RCC 7860 (cell line): ENCODE data around the gene CBR4.
"Not testable (repeated sequence)": the region's sequence is repeated elsewhere in the genome, so short reads cannot be mapped to it uniquely, and the experiment has no call there.

Experiments used
- DNase-seq: peaks from one replicate; pipeline ENCODE4 v3.0.0-alpha.2; 2015; ENCODE audit warnings: low spot score
- FAIRE-seq: peaks from 2 replicates; lab custom pipeline; 2012; peaks lifted over from hg19 to GRCh38; lab: Jason Lieb, UNC

Gene CBR4

GRCh38 chr4:168995537-168996295, 14.3 kb downstream of the CBR4 start:
- FAIRE-seq: no peak

GRCh38 chr4:168994958-168995357, 15.1 kb downstream of the CBR4 start:
- DNase-seq (no peak), FAIRE-seq (no peak)

More at GRCh38 chr4:168995537-168996295, 14.3 kb downstream of the CBR4 start:
- DNase-seq: no peak

GRCh38 chr4:168993714-168994510, 16.1 kb downstream of the CBR4 start:
- FAIRE-seq: peak; percentile 80
- DNase-seq: peak; percentile 18

GRCh38 chr4:168992952-168993482, 17.0 kb downstream of the CBR4 start:
- not testable (repeated sequence) for FAIRE-seq, DNase-seq

- no peak for DNase-seq
- no peak for FAIRE-seq
Observed at GRCh38 chr4:168981942-168982341, 28.1 kb downstream of the CBR4 start.

- FAIRE-seq (no peak), DNase-seq (no peak)
Observed at GRCh38 chr4:168981460-168981859, 28.6 kb downstream of the CBR4 start.

- no peak for FAIRE-seq
- no peak for DNase-seq
Observed at GRCh38 chr4:168979338-168979737, 30.7 kb downstream of the CBR4 start.

- DNase-seq: peak; percentile 25
Observed at GRCh38 chr4:168978001-168978700, 31.9 kb downstream of the CBR4 start.

GRCh38 chr4:168972596-168972995, 37.5 kb downstream of the CBR4 start:
- FAIRE-seq (no peak), DNase-seq (no peak)

More at GRCh38 chr4:168978001-168978700, 31.9 kb downstream of the CBR4 start:
- FAIRE-seq: no peak

GRCh38 chr4:168960716-168961115, 49.3 kb downstream of the CBR4 start:
- FAIRE-seq (no peak), DNase-seq (no peak)

- FAIRE-seq (no peak), DNase-seq (no peak)
Observed at GRCh38 chr4:168955674-168956073, 54.4 kb downstream of the CBR4 start.

GRCh38 chr4:168952821-168953246, 57.2 kb downstream of the CBR4 start:
- not testable (repeated sequence) for FAIRE-seq, DNase-seq

- no peak for FAIRE-seq
- DNase-seq: no peak
Observed at GRCh38 chr4:168945291-168945690, 64.8 kb downstream of the CBR4 start.

GRCh38 chr4:168942985-168943384, 67.1 kb downstream of the CBR4 start:
- DNase-seq: no peak
- no peak for FAIRE-seq
